SK-MEL-5 (cell line): ENCODE measurements around the gene INPP5A. TPM values are rescaled to one million over a fixed set of nuclear protein-coding genes. Genes with fewer than 3 reads are reported as not detected.
"Not testable (repeated sequence)": the region's sequence is repeated elsewhere in the genome, so short reads cannot be mapped to it uniquely, and the experiment has no call there.

Source experiments
- DNase-seq: peaks from one replicate; pipeline ENCODE4 v3.0.0-alpha.2; 2016; ENCODE audit warnings: low read depth, low spot score
- in situ Hi-C: cut with HindIII; loops from 2 replicates; pipeline ENCODE4 v1.10.0; 2016; ENCODE audit warnings: low sequenced_read_pairs, high pct_unique_total_duplicates, low pct_unique_long_range_greater_than_20kb
- total RNA-seq: library from RNA; depleted of rRNA; stranded (reverse); fragments of >200 nt; shearing (Covaris generic); gene quantifications from 2 replicates; pipeline ENCODE4 v1.2.3, GENCODE V29; 2014

Gene INPP5A
- total RNA-seq, 1 experiment from 2014 or later: 11.1 TPM

DNA sequence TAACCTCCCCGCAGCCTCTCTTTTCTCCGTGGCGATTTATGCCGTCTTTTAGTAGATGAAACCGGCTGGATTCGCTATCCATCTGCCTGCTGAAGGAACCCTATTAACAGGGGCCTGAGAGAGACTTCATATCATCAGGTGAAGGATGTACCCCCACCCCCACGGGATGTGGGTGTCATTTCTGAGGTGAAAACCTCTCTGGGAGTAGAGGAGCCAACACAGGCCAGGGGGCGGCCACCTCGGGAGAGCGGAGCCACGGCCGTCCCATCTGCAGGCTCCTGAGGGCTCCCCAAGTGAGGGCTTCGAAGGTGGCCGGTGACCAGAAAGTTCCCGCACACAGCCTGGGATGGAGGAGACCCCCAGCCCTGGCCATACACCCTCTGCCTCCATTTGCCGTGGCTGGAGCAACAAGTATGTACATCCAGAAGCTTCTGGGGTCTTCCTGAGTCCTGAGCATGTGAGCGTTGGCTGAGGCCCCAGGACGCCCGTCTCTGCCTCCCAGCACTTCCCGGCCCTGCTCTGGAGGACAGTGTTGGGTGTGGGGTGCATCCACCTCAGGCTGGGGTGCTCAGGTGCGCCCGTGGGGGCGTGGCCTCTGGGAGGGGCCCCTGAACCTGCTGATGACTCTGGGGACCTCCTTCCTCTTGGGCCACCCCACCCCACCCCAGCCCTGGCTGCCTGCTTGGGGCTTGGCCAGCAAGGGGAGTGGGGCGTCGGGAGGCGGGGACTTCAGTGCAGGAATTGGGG is 163.7 kb downstream of the INPP5A start:
- in situ Hi-C loops: no loop called here
- DNase-seq: no peak

- in situ Hi-C loops: no loop called here
- no peak for DNase-seq
Measured at GRCh38 chr10:132701846-132702190, 164.2 kb downstream of the INPP5A start.

DNA sequence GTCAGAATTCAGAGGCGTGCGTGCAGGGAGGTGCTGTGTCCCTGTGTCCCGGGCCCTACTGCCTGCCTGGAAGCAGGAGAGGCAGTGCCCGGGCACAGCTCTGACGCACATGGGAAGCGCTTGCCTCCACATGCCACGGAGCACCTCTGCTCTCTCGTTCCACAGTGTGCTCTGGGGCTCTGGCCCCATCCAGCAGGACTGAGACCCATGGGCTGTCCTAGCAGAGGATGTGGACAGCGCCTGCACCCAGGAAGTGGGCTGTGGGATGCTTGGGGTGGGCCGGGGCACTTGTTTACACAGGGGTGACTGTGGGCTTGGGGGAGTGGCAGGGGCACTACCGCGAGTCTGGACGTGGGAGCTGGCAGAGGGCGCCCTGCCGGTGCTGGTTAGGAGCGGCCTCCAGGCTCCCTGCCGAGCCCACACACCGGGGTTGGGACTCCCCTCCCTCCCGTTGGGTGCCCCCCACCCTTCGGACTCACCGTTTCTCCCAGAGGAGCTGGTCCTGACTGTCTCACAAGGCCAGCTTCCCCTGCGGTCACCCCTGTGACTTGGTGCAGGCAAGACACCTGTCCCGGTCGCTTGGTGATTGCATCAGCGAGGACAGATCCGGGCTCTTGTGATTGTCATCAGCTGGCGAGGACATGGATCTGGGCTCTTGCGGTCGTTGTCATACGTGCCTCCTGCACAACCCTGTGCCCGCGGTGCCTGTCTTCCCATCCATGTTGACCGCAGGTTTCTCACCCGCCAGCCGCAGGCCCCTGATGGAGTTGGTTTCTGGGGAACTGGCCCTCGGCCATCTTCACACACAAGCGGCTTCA is 165.2 kb downstream of the INPP5A start:
- no peak for DNase-seq
- in situ Hi-C loops: no loop called here

DNA sequence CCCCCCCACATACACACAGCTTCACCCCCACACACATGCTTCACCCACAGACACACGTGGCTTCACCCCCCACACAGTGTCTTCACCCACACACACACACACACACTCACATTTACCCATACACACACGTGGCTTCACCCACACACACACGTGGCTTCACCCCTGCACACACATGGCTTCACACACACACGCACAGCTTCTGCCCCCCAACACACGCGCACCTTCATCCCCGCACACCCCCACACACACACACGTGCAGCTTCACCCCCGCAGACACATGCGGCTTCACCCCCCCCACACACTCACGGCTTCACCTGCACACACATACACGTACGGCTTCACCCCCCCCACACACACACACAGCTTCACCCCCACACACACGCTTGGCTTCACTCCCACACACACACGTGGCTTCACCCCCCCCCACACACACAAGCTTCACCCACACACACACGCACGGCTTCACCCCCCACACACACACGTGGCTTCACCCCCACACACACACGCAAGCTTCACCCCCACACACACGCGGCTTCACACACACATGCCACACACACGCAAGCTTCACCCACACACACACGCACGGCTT is 165.9 kb downstream of the INPP5A start:
- no peak for DNase-seq
- in situ Hi-C loops: no loop called here

GRCh38 chr10:132704008-132704814 is 166.6 kb downstream of the INPP5A start:
- in situ Hi-C loops: no loop called here
- DNase-seq: no peak

DNA sequence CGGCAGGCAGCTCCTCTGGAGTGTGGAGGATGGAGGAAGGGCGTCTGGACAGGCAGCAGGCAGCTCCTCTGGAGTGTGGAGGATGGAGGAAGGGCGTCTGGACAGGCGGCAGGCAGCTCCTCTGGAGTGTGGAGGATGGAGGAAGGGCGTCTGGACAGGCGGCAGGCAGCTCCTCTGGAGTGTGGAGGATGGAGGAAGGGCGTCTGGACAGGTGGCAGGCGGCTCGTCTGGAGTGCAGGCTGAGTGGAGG is 167.2 kb downstream of the INPP5A start:
- in situ Hi-C loops, DNase-seq: not testable (repeated sequence)

GRCh38 chr10:132705173-132705572 is 167.6 kb downstream of the INPP5A start:
- in situ Hi-C loops: no loop called here
- DNase-seq: no peak

GRCh38 chr10:132705943-132706342 is 168.4 kb downstream of the INPP5A start:
- no peak for DNase-seq
- in situ Hi-C loops: no loop called here

GRCh38 chr10:132706701-132707100 is 169.1 kb downstream of the INPP5A start:
- in situ Hi-C loops: no loop called here
- DNase-seq: no peak

- no peak for DNase-seq
- in situ Hi-C loops: no loop called here
Measured at GRCh38 chr10:132707121-132707775, 169.7 kb downstream of the INPP5A start.

DNA sequence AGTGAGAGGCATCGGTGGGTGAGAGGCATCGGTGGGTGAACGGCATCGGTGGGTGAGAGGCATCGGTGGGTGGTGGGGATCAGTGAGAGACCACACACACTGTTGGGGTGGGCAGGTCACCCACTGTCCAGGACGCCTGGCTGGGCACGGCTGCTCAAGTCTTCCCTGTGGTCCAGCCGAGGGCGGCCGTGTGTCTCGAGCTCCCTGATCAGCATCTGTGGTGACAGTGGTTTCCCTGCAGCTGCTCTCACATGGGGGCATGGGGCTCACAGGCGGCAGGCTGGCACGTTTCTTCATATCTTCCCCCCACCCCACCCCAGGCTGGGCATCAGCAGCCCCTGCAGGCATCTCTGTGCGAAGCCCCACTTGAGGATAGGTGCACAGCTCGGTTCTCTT is 170.2 kb downstream of the INPP5A start:
- DNase-seq: no peak
- in situ Hi-C loops: no loop called here

- no peak for DNase-seq
- in situ Hi-C loops: no loop called here
Measured at GRCh38 chr10:132708441-132708840, 170.9 kb downstream of the INPP5A start.

DNA sequence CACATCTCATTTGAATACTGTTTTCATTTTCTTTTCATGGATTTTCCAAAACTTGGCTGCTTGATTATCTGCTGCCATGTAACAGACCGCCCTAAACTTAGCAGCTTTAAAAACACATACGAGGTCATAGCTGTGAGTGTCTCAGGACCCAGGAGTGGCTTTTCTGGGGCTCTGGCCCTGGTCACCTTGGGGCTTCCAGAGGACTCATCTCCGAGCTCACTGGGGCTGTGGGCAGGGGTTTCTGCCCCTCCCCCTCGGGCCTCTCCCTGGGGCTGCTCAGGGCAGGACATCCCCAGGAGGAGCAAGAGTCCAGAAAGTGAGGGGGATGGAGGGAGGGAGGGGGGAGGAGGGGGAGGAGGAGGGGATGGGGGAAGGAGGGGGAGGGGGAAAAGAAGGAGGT is 171.3 kb downstream of the INPP5A start:
- in situ Hi-C loops: no loop called here
- no peak for DNase-seq

- DNase-seq: no peak
- in situ Hi-C loops: no loop called here
Measured at GRCh38 chr10:132709471-132709951, 171.9 kb downstream of the INPP5A start.

GRCh38 chr10:132710036-132710686 is 172.6 kb downstream of the INPP5A start:
- no peak for DNase-seq
- in situ Hi-C loops: no loop called here

DNA sequence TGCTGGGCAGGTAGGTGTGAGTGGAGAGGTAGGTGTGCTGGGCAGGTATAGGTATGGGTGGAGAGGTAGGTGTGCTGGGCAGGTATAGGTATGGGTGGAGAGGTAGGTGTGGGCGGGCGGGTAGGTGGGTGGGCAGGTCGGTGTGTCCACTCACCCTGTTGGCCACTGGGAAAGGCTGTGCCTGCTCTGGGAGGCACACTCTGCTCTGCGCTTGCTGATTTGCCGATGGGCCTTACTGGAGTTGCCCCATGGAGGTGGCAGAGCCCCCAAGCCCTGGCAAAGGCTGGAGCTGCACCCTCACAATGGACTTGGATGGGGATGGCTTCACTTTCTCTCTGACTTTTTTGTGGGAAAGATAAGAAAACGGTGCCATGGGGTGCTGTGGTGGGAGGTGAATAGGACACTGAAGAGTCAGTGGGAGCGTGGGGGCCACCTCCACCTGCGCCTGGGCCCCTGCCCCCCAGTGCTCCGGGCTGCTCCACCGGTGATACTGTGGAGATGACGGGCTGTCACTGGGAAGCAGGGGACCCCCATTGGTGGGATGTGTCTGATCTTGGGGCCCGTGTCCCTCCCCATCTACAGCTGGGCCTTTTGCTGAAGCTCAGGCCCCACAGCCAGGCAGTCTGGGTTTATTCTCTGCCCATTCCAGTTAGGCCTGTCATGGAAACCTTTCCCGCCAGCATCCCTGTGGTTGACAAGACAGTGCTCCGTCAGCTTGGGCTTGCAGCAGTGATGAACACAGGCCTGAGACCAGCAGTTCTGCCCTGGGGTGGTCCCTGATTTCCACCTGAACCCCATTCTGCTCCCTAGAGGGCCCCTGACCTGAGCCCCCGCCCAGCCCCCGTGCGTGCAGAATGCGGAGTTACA is 173.4 kb downstream of the INPP5A start:
- in situ Hi-C loops: no loop called here
- DNase-seq: no peak
